Sigmoid colon (tissue), 4 donors: Measurements from ENCODE around the gene DMRT2.

ENCODE experiments used
- CTCF ChIP-seq, 4 experiments: fragments of 450-650 bp in 3 of 4; fragments of 200-600 bp in 1 of 4; IDR thresholded peaks; one replicate each; pipeline ENCODE4 v1.5.1; 2016 to 2019; ENCODE audit warnings: antibody characterized with exemption in 4 of 4, mild to moderate bottlenecking in 3 of 4, moderate library complexity in 2 of 4
- EP300 ChIP-seq, 4 donors: sonication (generic); formaldehyde crosslinking; IDR thresholded peaks; one replicate each; pipeline ENCODE4 v1.6.1; 2017; ENCODE audit warnings: antibody characterized with exemption in 4 of 4
- POLR2A ChIP-seq, 2 donors: fragments of 450-650 bp; IDR thresholded peaks; one replicate each; pipeline ENCODE4 v1.6.1; 2016; ENCODE audit warnings: antibody characterized with exemption in 2 of 2, mild to moderate bottlenecking in 2 of 2, moderate library complexity in 2 of 2

- no peak for TF ChIP-seq POLR2A (IDR thresholded peaks at IDR 0.05)
- TF ChIP-seq CTCF (IDR thresholded peaks at IDR 0.05), result no peak
- TF ChIP-seq EP300 (IDR thresholded peaks at IDR 0.05), result no peak
Measured at GRCh38 chr9:1085086-1085485, 34.9 kb downstream of the DMRT2 start.
